ENCODE data around the gene LPAR1. TPM values are rescaled to one million over a fixed set of nuclear protein-coding genes. Genes with fewer than 3 reads are reported as not detected.

Gene LPAR1
- total RNA-seq, 2 donors from 2014 or later, result 20.2 to 48.2 TPM

GRCh38 chr9:110984890-110985437, 53.3 kb downstream of the LPAR1 start:
- no peaks in the 10 kb centered on the region for H3K9me3 ChIP-seq
- H3K27ac ChIP-seq, result no peak overlapping the region
- no peak overlapping the region for H3K4me3 ChIP-seq
- no peaks in the 10 kb centered on the region for H3K27me3 ChIP-seq
- no peaks in the 10 kb centered on the region for H3K4me1 ChIP-seq
- DNase-seq (ENCODE audit: low spot score), result no peak
- no peak for TF ChIP-seq CTCF (IDR thresholded peaks at IDR 0.05)
- no peaks in the 10 kb centered on the region for H3K36me3 ChIP-seq

DNA sequence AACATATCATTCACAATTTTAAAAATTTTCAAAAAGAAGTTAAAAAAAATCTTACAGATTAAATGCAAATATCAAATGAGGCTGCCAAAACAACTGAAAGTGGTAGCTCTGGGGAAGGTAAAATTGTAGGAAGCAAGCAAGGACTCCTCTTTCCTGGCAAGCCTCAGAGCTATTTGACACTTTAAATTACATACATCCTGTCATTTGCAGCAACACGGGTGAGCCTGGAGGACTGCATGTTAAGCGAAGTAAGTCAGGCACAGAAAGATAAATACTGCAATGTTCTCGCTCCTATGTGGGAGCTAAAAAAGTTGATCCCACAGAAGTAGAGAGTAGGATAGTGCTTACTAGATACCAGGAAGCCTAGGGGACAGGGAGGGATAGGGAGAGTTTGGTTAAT, 58.0 kb downstream of the LPAR1 start:
- Histone ChIP-seq H3K27me3 (no peaks in the 10 kb centered on the region), H3K36me3 (no peaks in the 10 kb centered on the region), H3K4me3 (no peak overlapping the region), H3K9me3 (no peaks in the 10 kb centered on the region), H3K4me1 (no peaks in the 10 kb centered on the region), H3K27ac (no peak overlapping the region)
- no peak for TF ChIP-seq CTCF (IDR thresholded peaks at IDR 0.05)
- DNase-seq (ENCODE audit: low spot score), result no peak

GRCh38 chr9:110979636-110980035, 58.6 kb downstream of the LPAR1 start:
- no peak overlapping the region for H3K4me3 ChIP-seq
- no peaks in the 10 kb centered on the region for H3K36me3 ChIP-seq
- DNase-seq (ENCODE audit: low spot score), result no peak
- H3K9me3 ChIP-seq, result no peaks in the 10 kb centered on the region
- H3K27me3 ChIP-seq, result no peaks in the 10 kb centered on the region
- no peaks in the 10 kb centered on the region for H3K4me1 ChIP-seq
- H3K27ac ChIP-seq, result no peak overlapping the region
- TF ChIP-seq CTCF (IDR thresholded peaks at IDR 0.05), result no peak

GRCh38 chr9:110978516-110978915, 59.8 kb downstream of the LPAR1 start:
- H3K4me1 ChIP-seq, result no peaks in the 10 kb centered on the region
- H3K9me3 ChIP-seq, result no peaks in the 10 kb centered on the region
- no peaks in the 10 kb centered on the region for H3K27me3 ChIP-seq
- no peak overlapping the region for H3K27ac ChIP-seq
- H3K36me3 ChIP-seq, result no peaks in the 10 kb centered on the region
- H3K4me3 ChIP-seq, result no peak overlapping the region
- DNase-seq (ENCODE audit: low spot score), result no peak
- TF ChIP-seq CTCF (IDR thresholded peaks at IDR 0.05), result no peak

GRCh38 chr9:110977259-110977709, 61.0 kb downstream of the LPAR1 start:
- Histone ChIP-seq H3K36me3 (no peaks in the 10 kb centered on the region), H3K4me1 (no peaks in the 10 kb centered on the region), H3K27me3 (no peaks in the 10 kb centered on the region), H3K27ac (no peak overlapping the region), H3K4me3 (no peak overlapping the region), H3K9me3 (no peaks in the 10 kb centered on the region)
- TF ChIP-seq CTCF (IDR thresholded peaks at IDR 0.05), result no peak
- DNase-seq (ENCODE audit: low spot score), result no peak

DNA sequence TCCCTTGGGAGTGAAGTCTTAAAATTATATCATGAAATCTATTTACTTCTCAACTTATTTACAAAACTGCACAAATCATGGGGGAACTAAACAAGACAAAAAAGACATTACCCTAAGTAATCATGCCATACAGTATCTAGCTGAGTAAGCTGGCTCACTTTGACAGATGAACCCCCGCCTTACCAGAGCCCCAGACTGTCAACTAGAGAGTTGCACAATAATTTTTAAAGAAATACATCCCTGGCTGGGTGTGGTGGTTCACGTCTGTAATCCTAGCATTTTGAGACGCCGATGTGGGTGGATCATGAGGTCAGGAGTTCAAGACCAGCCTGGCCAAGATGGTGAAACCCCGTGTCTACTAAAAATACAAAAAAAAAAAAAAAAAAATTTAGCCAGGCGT, 62.3 kb downstream of the LPAR1 start:
- no peaks in the 10 kb centered on the region for H3K27me3 ChIP-seq
- H3K4me3 ChIP-seq, result no peak overlapping the region
- TF ChIP-seq CTCF (IDR thresholded peaks at IDR 0.05), result no peak
- DNase-seq (ENCODE audit: low spot score), result no peak
- no peaks in the 10 kb centered on the region for H3K4me1 ChIP-seq
- H3K9me3 ChIP-seq, result no peaks in the 10 kb centered on the region
- H3K36me3 ChIP-seq, result no peaks in the 10 kb centered on the region
- no peak overlapping the region for H3K27ac ChIP-seq
